HG03045 (cell line): ENCODE results near the gene COLEC12.
"Not testable (repeated sequence)": the region's sequence is repeated elsewhere in the genome, so short reads cannot be mapped to it uniquely, and the experiment has no call there.

ENCODE experiments used
- ATAC-seq: cut with Tn5 transposase; IDR thresholded peaks from one replicate; pipeline ENCODE4 v1.9.1; 2021; ENCODE audit warnings: mild to moderate bottlenecking, moderate library complexity; ENCODE audit not compliant: unreplicated experiment

The COLEC12 gene

GRCh38 chr18:332007-332406 lies 168.5 kb downstream of the COLEC12 start:
- ATAC-seq: no peak

DNA sequence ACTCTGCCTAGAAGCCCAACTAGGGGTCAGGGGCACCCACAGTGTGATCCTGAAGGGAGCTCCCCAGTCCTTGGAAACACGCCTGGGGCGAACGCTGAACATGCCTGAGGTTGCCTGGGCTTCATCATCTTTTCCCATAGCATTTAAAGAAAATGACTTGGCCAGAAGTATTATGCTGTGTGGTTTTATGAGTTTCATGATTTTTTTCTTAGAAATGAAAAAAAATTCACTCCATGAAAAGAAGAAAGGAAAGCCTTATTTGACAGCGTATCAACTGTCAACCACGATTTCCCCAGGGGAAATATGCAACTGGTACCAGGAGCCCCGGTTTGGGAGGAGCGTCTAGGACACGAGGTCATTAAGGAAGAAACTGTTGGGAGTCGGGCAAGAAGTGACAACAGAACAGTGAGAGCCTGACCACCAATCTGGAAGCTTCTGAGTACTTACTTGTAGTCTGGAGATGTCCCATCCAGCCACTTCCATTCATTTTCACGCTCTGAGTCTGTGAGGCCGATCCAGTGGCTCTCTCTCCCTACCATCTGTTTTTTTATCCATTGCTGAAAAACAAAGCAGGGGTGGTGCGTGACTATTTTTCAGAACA lies 169.2 kb downstream of the COLEC12 start:
- ATAC-seq: no peak

- no peak for ATAC-seq
Observed at GRCh38 chr18:328928-329327, 171.6 kb downstream of the COLEC12 start.

DNA sequence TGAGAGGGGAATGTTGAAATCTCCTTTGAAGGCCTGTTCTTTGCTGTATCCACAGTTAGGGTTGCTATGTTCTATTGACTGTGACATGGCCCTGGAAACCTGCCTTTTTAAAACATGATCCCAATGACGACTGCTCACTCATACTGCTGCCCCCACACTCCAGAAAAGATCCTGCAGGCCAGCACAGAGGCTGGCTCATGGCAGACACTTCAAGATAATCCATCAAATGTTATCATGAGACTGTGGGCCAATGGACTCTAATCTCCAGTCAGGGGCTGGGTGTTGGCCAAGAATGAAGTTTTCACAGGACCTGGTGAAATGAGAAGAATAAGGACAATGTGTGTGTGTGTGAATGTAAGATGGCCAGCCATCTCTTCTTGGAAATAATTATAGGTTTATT lies 173.7 kb downstream of the COLEC12 start:
- no peak for ATAC-seq

DNA sequence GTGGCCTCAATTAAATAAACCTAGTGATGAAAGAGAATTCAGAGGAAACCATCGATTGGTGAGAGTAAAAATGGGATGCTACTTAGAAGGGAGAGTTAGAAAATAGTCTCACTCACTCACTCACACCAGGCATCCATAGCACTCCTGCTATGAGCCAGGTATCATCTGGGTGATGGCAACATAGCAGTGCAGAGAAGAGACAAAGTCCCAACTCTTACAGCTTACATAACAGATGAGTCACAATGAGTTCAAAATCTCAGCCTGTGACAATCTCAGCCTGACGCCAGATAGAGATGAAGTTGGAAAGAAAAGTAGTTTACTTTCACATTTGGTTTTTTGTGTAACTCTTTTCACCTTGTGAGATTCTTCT lies 177.3 kb downstream of the COLEC12 start:
- ATAC-seq: no peak

- no peak for ATAC-seq
Observed at GRCh38 chr18:321865-322467, 178.5 kb downstream of the COLEC12 start.

- no peak for ATAC-seq
Observed at GRCh38 chr18:320155-320554, 180.3 kb downstream of the COLEC12 start.

- ATAC-seq: no peak
Observed at GRCh38 chr18:319720-320119, 180.8 kb downstream of the COLEC12 start.

- ATAC-seq: no peak
Observed at GRCh38 chr18:318791-319291, 181.7 kb downstream of the COLEC12 start.

DNA sequence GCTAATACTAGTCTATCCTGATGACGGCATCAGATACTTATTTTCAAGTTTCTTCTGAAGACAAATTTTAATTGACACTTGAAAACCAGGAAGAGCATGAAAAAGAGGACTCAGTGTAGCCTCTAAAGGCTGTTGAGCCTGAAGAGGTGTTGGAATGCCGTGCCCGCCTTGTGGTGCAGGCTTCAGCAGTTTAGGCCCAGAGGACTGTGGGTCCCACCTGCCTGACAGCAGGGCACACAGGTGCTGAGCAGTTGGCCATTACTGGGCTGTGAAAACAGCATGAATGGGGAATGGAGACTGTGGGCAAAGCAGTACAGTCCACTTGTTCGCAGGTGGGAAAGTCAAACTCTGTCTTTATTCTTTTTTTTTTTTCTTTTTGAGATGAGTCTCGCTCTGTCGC lies 182.9 kb downstream of the COLEC12 start:
- ATAC-seq: no peak

DNA sequence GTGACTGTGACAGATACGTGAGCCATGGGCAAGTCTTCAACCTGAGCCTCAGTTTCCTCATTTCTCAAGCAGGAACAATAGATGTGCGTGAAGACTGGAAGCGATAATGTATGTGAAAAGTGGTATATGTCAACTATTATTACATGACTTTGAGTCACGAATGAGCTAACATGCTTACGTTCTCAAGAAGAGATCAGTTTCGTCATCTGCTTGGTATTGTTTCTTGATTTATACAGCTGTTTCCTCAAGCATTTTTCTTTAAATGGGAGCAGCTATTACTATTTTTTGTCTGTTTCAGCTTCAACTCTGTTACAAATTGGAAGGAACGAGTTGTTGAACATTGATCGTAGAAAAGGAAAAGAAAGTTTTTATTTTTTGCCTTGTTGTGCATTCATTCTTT lies 184.1 kb downstream of the COLEC12 start:
- ATAC-seq: no peak

- ATAC-seq: no peak
Observed at GRCh38 chr18:313931-314330, 186.6 kb downstream of the COLEC12 start.

DNA sequence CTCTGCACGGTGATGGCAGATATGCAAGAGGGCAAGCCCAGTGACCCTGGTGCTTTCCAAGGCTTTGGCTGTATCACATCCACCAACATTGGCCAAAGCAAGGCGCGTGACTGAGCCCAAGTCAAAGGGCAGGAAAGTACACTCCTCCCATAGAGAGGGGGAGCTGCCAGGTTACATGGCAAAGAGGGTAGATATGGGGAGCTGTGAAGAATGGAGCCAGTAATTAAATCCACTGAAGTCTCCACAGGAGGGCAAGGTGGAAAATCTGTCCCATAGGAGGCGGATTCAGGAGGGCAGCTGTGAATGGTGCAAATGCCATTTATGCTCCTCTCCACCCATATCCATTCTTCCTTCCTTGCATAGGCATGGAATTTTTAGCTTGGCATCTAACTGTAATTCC lies 188.1 kb downstream of the COLEC12 start:
- ATAC-seq: no peak

DNA sequence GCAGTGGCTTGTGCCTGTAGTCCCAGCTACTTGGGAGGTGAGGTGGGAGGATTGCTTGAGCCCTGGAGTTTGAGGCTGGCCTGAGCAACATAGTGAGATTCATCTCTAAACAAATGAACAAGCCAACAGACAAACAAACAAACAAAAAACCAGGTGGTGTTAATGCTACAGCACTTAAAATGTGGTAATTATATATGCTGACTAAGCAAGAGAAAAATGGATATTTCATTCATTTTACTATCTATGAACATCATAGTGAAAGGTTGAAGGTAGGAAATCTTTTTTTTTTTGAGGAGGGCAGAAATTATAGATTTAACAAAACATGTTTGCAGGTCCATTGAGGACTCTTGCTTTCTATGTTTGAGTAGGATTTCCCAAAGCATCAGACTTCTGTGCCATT lies 190.5 kb downstream of the COLEC12 start:
- no peak for ATAC-seq

- ATAC-seq: not testable (repeated sequence)
Observed at GRCh38 chr18:308086-308485, 192.4 kb downstream of the COLEC12 start.

DNA sequence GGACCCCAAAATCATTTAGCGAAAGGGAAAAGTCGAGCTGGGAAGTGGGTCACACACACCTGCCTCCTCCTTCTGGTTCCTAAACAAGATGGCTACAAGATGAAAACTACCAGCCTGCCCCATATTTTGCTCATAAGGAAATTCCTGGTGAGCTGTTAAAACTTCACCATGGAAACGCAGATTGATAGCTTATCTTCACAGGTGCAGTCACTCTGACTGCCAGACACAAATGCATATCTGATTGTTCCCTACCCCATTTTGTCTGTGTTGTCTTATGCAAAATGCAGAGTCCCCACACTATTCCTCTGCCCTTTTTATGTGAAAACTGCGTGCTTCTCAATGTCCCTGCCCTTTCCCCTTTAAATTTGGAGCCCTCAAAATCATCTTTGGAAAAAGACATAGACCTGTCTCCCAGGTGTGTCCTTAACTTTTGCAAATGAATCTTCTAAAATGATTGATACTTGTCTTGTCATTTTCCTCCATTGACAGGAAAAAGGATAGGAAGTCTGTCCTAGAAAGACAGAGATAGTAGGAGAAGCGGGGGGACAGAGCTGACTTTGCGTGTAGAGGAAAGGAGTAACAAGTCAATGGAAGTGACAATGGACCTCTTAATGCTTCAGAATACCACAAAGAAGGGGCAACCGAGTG lies 193.8 kb downstream of the COLEC12 start:
- ATAC-seq: no peak

DNA sequence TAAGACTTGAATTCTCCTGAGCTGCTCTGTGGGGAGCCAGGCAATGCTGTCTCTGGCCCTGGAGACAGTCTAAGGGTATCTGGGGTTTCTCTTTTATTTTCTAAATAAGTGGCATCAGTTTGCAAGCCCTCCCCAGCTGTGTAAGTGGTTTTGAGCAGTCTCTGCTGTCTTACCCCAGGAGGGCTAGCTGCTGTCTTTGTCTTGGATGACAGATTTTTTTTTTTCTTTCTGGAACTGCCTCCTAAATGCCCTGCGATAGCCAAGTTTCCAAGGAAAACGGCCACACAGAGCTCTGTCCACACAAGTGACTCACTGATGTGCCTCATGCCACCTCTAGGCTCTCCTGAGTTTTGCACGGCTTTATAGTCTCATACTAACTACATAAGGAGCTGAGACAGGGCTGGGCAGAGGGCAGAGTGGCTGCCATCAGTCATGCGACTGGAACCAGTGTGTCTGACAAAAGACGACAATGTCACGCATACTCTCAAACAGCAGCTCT lies 195.4 kb downstream of the COLEC12 start:
- no peak for ATAC-seq

GRCh38 chr18:303607-304006 lies 196.9 kb downstream of the COLEC12 start:
- ATAC-seq: no peak

- ATAC-seq: no peak
Observed at GRCh38 chr18:303011-303410, 197.5 kb downstream of the COLEC12 start.

DNA sequence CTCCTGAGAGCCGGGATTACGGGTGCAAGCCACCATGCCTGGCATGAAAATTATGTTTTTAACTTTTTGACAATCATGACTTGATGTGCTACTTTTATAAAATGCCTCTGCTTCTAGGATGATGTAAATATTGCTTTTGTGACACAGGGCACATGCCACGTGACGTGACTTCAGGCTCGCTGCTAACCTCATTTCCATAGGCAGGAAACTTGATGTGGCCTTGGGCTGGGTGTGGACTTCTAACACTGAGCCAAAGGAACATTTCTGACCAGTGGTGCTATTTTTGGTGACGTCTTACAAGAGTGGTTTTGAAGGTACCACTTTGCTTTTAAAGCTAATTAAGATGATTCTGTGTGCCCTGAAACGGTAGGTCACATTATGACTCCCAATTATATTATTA lies 198.4 kb downstream of the COLEC12 start:
- ATAC-seq: no peak

DNA sequence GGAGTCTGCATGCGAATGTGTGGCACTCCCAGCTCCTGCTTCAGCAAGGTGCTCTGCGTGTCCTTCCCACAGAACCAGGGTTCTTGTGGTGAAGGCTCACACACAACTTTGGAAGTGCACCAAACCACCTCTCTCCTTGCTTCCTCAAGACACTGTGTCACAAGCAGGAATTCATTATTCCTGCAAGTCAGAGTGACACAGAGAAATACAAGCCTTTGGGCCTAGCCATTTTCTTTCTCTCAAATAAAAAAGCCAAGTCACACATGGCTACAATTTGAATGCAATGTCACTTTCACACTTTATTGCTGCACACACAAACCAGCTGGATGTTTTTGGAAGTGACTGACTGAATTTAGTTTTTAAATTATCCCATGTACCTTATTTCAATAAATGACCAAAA lies 202.6 kb downstream of the COLEC12 start:
- ATAC-seq: no peak

GRCh38 chr18:295756-296490 lies 204.6 kb downstream of the COLEC12 start:
- no peak for ATAC-seq
